ENCODE measurements around the gene NKD1. TPM values are rescaled to one million over a fixed set of nuclear protein-coding genes. Genes with fewer than 3 reads are reported as not detected.

Gene NKD1
- total RNA-seq, 1 donor: under 0.01 TPM

DNA sequence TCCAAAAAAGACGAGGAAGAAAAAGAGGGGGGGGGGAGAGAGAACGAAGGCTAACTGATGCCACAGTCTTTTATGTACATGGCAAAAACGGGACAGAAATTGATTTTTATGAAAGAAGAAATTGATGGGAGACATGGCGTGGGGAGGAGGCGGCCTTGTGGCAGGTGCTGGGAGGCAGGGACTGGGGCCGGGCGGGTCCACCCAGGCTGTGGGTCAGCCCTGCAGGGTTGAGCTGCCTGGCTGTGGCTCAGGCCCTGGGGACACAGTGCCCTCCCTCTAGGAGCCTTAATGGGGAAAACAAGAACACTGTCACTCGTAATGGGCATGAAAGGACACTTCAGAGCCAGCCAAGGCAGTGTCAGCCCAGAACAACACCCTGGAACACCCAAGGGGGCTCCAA, 98.1 kb downstream of the NKD1 start:
- DNase-seq (ENCODE audit: insufficient read length, low spot score, missing footprints): no peak
- H3K36me3 ChIP-seq (ENCODE audit: insufficient read depth, low read length): no peaks in the 10 kb centered on the region
- no peaks in the 10 kb centered on the region for H3K4me1 ChIP-seq (ENCODE audit: insufficient read depth, low read length)
- peaks cover 3% of the 10 kb centered on the region for H3K27me3 ChIP-seq (ENCODE audit: insufficient read depth, low read length)
- H3K79me2 ChIP-seq (ENCODE audit: insufficient read depth, low read length): no peaks in the 10 kb centered on the region
- TF ChIP-seq, protein P1, sequence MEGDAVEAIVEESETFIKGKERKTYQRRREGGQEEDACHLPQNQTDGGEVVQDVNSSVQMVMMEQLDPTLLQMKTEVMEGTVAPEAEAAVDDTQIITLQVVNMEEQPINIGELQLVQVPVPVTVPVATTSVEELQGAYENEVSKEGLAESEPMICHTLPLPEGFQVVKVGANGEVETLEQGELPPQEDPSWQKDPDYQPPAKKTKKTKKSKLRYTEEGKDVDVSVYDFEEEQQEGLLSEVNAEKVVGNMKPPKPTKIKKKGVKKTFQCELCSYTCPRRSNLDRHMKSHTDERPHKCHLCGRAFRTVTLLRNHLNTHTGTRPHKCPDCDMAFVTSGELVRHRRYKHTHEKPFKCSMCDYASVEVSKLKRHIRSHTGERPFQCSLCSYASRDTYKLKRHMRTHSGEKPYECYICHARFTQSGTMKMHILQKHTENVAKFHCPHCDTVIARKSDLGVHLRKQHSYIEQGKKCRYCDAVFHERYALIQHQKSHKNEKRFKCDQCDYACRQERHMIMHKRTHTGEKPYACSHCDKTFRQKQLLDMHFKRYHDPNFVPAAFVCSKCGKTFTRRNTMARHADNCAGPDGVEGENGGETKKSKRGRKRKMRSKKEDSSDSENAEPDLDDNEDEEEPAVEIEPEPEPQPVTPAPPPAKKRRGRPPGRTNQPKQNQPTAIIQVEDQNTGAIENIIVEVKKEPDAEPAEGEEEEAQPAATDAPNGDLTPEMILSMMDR (IDR thresholded peaks at IDR 0.05; ENCODE audit: extremely low read depth, low read depth, low read length): no peak
- no peak overlapping the region for H2AFZ ChIP-seq (ENCODE audit: low read length)
- H3K27ac ChIP-seq (ENCODE audit: low read depth, low read length): no peak overlapping the region
- no peaks in the 10 kb centered on the region for H3K9me3 ChIP-seq (ENCODE audit: low read depth, low read length)
- no peaks in the 10 kb centered on the region for H4K20me1 ChIP-seq (ENCODE audit: insufficient read depth, low read length)
- H3K4me2 ChIP-seq (ENCODE audit: insufficient read depth, low read length): no peak overlapping the region
- H3K4me3 ChIP-seq (ENCODE audit: insufficient read depth, low read length): no peak overlapping the region

DNA sequence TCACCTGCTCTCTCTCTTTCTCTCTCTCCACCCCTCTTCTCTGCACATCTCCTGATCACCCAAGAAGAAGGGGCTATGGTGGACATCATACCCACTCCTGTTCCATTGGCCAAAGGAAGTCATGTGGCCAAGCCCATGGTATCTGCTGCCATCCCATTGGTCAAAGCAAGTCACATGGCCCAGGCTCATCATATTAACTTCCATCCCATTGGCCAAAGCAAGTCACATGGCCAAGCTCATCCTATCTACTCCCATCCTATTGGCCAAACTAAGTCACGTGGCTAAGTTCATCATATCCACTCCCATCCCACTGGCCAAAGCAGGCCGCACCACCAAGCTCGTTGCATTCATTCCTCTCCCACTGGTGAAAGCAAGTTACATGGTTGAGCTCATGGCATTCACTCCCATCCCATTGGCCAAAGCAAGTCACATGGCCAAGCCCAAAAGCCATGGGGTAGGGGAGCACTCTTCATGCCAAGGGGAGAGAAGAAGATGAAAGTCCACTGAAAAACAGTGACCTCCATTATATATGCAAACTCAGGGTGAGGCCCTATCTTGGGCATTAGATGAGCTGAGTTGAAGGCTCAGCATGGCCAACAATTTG, 103.7 kb downstream of the NKD1 start:
- H3K27ac ChIP-seq (ENCODE audit: low read depth, low read length): no peak overlapping the region
- DNase-seq (ENCODE audit: insufficient read length, low spot score, missing footprints): peak; percentile 41
- no peak overlapping the region for H3K4me3 ChIP-seq (ENCODE audit: insufficient read depth, low read length)
- no peaks in the 10 kb centered on the region for H4K20me1 ChIP-seq (ENCODE audit: insufficient read depth, low read length)
- no peak overlapping the region for H2AFZ ChIP-seq (ENCODE audit: low read length)
- H3K36me3 ChIP-seq (ENCODE audit: insufficient read depth, low read length): no peaks in the 10 kb centered on the region
- no peaks in the 10 kb centered on the region for H3K27me3 ChIP-seq (ENCODE audit: insufficient read depth, low read length)
- no peak overlapping the region for H3K4me2 ChIP-seq (ENCODE audit: insufficient read depth, low read length)
- no peaks in the 10 kb centered on the region for H3K79me2 ChIP-seq (ENCODE audit: insufficient read depth, low read length)
- TF ChIP-seq, protein P1 (IDR thresholded peaks at IDR 0.05; ENCODE audit: extremely low read depth, low read depth, low read length): no peak
- no peaks in the 10 kb centered on the region for H3K9me3 ChIP-seq (ENCODE audit: low read depth, low read length)
- H3K4me1 ChIP-seq (ENCODE audit: insufficient read depth, low read length): no peaks in the 10 kb centered on the region

DNA sequence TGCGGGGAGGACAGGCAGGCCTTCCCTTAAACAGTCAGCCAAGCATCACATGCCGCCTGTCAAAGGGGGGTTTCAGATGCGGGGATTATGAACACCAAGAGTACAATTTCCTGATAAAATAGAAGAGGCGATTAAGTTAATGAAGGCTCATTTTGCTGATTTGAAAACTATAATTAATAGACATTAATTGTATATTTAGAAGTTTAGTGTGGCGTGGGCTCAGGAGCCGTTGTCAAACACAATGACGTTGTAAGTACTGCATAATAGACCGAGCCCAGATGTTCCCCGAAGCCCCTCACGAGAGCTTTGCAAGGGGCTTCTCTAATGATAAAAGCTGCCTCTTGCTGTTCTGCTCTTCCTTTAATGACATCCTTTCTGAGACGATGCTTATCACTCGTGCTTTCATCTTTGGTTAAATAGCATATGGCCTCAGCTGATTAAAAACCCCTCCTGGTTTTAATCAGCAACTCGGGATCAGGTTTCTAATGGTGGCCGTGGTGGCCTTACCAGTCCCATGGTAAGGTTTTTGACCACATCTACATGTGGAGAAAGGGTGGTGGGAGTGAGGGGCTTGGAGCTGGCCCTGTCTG, 104.7 kb downstream of the NKD1 start:
- Histone ChIP-seq H4K20me1 (ENCODE audit: insufficient read depth, low read length) (no peaks in the 10 kb centered on the region), H3K4me1 (ENCODE audit: insufficient read depth, low read length) (no peaks in the 10 kb centered on the region), H3K27me3 (ENCODE audit: insufficient read depth, low read length) (no peaks in the 10 kb centered on the region), H3K79me2 (ENCODE audit: insufficient read depth, low read length) (no peaks in the 10 kb centered on the region), H3K36me3 (ENCODE audit: insufficient read depth, low read length) (no peaks in the 10 kb centered on the region), H3K4me3 (ENCODE audit: insufficient read depth, low read length) (no peak overlapping the region), H3K27ac (ENCODE audit: low read depth, low read length) (no peak overlapping the region), H3K9me3 (ENCODE audit: low read depth, low read length) (no peaks in the 10 kb centered on the region), H2AFZ (ENCODE audit: low read length) (no peak overlapping the region), H3K4me2 (ENCODE audit: insufficient read depth, low read length) (no peak overlapping the region)
- peak; percentile 31 for DNase-seq (ENCODE audit: insufficient read length, low spot score, missing footprints)
- TF ChIP-seq, protein P1 (IDR thresholded peaks at IDR 0.05; ENCODE audit: extremely low read depth, low read depth, low read length): no peak

DNA sequence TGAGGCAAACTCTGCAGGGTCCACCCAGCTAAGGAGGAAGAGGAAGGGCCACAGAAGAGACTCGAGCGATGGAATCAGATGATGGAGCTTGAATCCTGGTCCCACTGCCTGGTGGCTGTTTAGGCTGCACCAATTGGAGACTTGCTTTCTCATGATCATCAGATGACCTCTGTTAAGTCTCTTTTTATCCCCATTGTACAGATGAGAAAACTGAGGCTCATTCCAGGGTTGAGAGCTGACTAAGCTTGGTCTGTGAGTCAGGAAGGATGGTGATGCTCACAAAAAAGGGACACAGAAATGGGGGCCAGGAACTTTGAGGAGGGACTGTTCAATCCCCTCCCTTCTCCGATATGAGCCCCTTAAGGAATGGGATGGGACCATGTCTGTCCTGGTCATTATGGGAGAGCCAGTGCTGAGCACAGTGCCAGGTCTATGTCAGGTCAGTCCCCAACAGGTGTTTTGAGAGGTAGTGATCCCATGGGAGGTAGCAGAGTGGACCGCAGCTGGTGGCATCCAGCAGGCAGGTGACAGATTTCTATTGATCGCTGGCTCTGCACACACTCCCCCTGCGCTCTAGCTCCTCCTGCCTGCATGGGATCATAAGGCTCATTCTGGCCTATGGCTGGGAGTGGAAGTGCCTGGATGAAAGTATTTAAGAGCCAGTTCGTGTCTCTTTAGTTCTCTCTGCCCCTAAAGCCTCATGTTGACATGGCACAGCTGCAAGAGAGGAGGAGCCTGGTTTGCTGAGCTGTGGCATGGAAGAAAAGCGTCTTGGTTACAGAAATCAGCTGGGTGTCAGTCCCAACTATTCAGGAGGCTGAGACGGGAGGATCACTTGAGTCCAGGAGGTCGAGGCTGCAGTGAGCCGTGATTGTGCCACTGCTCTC, 105.7 kb downstream of the NKD1 start:
- Histone ChIP-seq H3K4me1 (ENCODE audit: insufficient read depth, low read length) (no peaks in the 10 kb centered on the region), H4K20me1 (ENCODE audit: insufficient read depth, low read length) (no peaks in the 10 kb centered on the region), H3K27me3 (ENCODE audit: insufficient read depth, low read length) (no peaks in the 10 kb centered on the region), H3K36me3 (ENCODE audit: insufficient read depth, low read length) (no peaks in the 10 kb centered on the region), H3K9me3 (ENCODE audit: low read depth, low read length) (no peaks in the 10 kb centered on the region), H3K79me2 (ENCODE audit: insufficient read depth, low read length) (no peaks in the 10 kb centered on the region), H3K27ac (ENCODE audit: low read depth, low read length) (no peak overlapping the region), H2AFZ (ENCODE audit: low read length) (no peak overlapping the region), H3K4me2 (ENCODE audit: insufficient read depth, low read length) (no peak overlapping the region), H3K4me3 (ENCODE audit: insufficient read depth, low read length) (no peak overlapping the region)
- TF ChIP-seq, protein P1 (IDR thresholded peaks at IDR 0.05; ENCODE audit: extremely low read depth, low read depth, low read length): no peak
- DNase-seq (ENCODE audit: insufficient read length, low spot score, missing footprints): no peak
